ENCODE data around the gene MBD5. TPM values are rescaled to one million over a fixed set of nuclear protein-coding genes. Genes with fewer than 3 reads are reported as not detected.

The MBD5 gene
- total RNA-seq, 4 donors from 2014 or later = 40.3 to 77.0 (median 50.4) TPM

GRCh38 chr2:148231858-148232257 is 211.0 kb downstream of the MBD5 start:
- H3K36me3 ChIP-seq = peaks cover 0 to 22% of the 10 kb centered on the region in 2 donors
- ATAC-seq = no peak
- peaks cover 0 to 6% (median 0%) of the 10 kb centered on the region in 3 donors for H3K4me1 ChIP-seq
- H3K9me3 ChIP-seq = peaks cover 0 to under 1% (median 0%) of the 10 kb centered on the region in 3 donors
- no peaks in the 10 kb centered on the region for H3K27me3 ChIP-seq
- H3K4me3 ChIP-seq = no peak overlapping the region
- TF ChIP-seq POLR2AphosphoS5 (IDR thresholded peaks at IDR 0.05) = no peak
- TF ChIP-seq POLR2A (IDR thresholded peaks at IDR 0.05) = no peak
- no peak for TF ChIP-seq EP300 (IDR thresholded peaks at IDR 0.05)
- 80 to 83% methylated on average over 2 to 3 of the region's 3 CpGs for WGBS, 2 donors (ENCODE audit: low coverage in 1 of 2)
- H3K27ac ChIP-seq = no peak overlapping the region

GRCh38 chr2:148234143-148234542 is 213.3 kb downstream of the MBD5 start:
- Histone ChIP-seq H3K27ac (no peak overlapping the region), H3K4me3 (no peak overlapping the region), H3K9me3 (peaks cover 0 to 5% (median 0%) of the 10 kb centered on the region in 3 donors), H3K4me1 (peaks cover 0 to 6% (median 0%) of the 10 kb centered on the region in 3 donors), H3K27me3 (no peaks in the 10 kb centered on the region), H3K36me3 (peaks cover 0 to 31% of the 10 kb centered on the region in 2 donors)
- WGBS, 2 donors (ENCODE audit: low coverage in 1 of 2) = 16 to 35% methylated on average over 1 of the region's 1 CpG
- TF ChIP-seq POLR2A (IDR thresholded peaks at IDR 0.05) (no peak), POLR2AphosphoS5 (IDR thresholded peaks at IDR 0.05) (no peak), CTCF (IDR thresholded peaks at IDR 0.05) (no peak), EP300 (IDR thresholded peaks at IDR 0.05) (no peak)
- ATAC-seq = no peak

GRCh38 chr2:148237911-148238310 is 217.0 kb downstream of the MBD5 start:
- Histone ChIP-seq H3K9me3 (peaks cover 0 to 19% (median 0%) of the 10 kb centered on the region in 3 donors), H3K36me3 (peaks cover 0 to 43% of the 10 kb centered on the region in 2 donors), H3K27ac (peak overlapping the region in 1 of 4 donors; percentile 33), H3K4me1 (peaks cover 0 to 6% (median 0%) of the 10 kb centered on the region in 3 donors), H3K4me3 (no peak overlapping the region), H3K27me3 (no peaks in the 10 kb centered on the region)
- ATAC-seq = no peak
- TF ChIP-seq POLR2A (IDR thresholded peaks at IDR 0.05) (no peak), POLR2AphosphoS5 (IDR thresholded peaks at IDR 0.05) (no peak), EP300 (IDR thresholded peaks at IDR 0.05) (no peak), CTCF (IDR thresholded peaks at IDR 0.05) (no peak)

DNA sequence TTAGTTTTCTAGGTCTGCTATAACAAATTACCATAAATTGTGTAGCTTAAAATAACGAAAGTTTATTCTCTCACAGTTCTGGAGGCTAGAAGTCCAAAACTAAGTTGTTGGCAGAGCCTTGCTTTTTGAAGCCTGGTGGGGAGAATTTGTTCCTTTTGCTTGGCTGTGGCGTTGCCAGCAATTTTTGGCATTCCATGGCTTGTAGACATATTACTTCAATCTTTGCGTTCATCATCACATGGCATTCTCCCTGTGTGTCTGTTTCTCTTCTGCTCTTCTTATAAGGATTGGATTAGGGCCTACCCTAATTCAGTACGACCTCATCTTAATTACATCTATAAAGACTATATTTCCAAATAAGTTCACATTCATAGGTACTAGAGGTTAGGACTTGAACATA is 217.7 kb downstream of the MBD5 start:
- WGBS, 2 donors (ENCODE audit: low coverage in 1 of 2) = 22 to 57% methylated on average over 4 of the region's 4 CpGs
- no peak for ATAC-seq
- TF ChIP-seq EP300 (IDR thresholded peaks at IDR 0.05) (no peak), POLR2AphosphoS5 (IDR thresholded peaks at IDR 0.05) (no peak), POLR2A (IDR thresholded peaks at IDR 0.05) (no peak), CTCF (IDR thresholded peaks at IDR 0.05) (no peak)
- Histone ChIP-seq H3K27me3 (no peaks in the 10 kb centered on the region), H3K4me3 (no peak overlapping the region), H3K4me1 (peaks cover 0 to 6% (median 0%) of the 10 kb centered on the region in 3 donors), H3K36me3 (peaks cover 0 to 43% of the 10 kb centered on the region in 2 donors), H3K27ac (peak overlapping the region in 1 of 4 donors; percentile 33), H3K9me3 (peaks cover 0 to 19% (median 0%) of the 10 kb centered on the region in 3 donors)

DNA sequence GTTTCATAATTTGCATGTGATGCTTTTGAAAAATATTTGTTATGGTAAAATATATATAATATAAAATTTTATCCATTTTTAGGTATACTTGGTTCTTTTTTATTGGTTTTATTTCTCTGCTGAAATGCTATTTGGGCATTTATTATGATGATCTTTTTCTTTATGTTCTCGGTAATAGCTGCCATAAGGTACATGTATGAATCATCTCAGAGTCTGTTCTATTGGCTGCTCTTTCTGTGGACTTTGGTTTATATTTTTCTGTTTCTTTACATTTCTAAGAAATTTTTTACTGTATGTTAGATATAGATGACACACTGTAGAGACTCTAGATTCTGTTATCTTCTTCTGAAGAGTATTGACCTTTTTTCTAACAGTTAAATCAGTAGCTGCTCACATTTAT is 219.9 kb downstream of the MBD5 start:
- no peak overlapping the region for H3K27ac ChIP-seq
- peaks cover 0 to 13% (median 0%) of the 10 kb centered on the region in 3 donors for H3K4me1 ChIP-seq
- no peak overlapping the region for H3K4me3 ChIP-seq
- no peaks in the 10 kb centered on the region for H3K27me3 ChIP-seq
- TF ChIP-seq EP300 (IDR thresholded peaks at IDR 0.05) (no peak), POLR2AphosphoS5 (IDR thresholded peaks at IDR 0.05) (no peak), POLR2A (IDR thresholded peaks at IDR 0.05) (no peak), CTCF (IDR thresholded peaks at IDR 0.05) (no peak)
- peaks cover 0 to 38% of the 10 kb centered on the region in 2 donors for H3K36me3 ChIP-seq
- peaks cover 0 to 19% (median 0%) of the 10 kb centered on the region in 3 donors for H3K9me3 ChIP-seq
- ATAC-seq = no peak
- 100% methylated on average over 1 of the region's 1 CpG for WGBS, 2 donors (ENCODE audit: low coverage in 1 of 2)
